Stimulated activated effector memory CD8-positive, alpha-beta T cell treated with anti-CD3 and anti-CD28 coated beads, Interleukin-12 subunit alpha, Interleukin-12 subunit beta, amount 100 ng/mL, for 72 hours (primary cell): ENCODE data around the gene MIB1.
A peak's percentile ranks its signal among the peaks of the same experiment; 100 is the strongest.
"Not testable (repeated sequence)": the region's sequence is repeated elsewhere in the genome, so short reads cannot be mapped to it uniquely, and the experiment has no call there.

Experiments used
- ATAC-seq: fragments of 150-1000 bp; cut with Tn5 transposase; 2 replicates; pipeline ENCODE4 v1.10.0; 2021
- DNase-seq, 2 donors: peaks; one replicate each; pipeline ENCODE4 v3.0.0; 2021 to 2022; ENCODE audit warnings: low spot score in 2 of 2
- H3K27ac Mint-ChIP-seq: one replicate; pipeline ENCODE4 v1.8.0; 2022; ENCODE audit warnings: mild to moderate bottlenecking, mixed read lengths
- H3K36me3 Mint-ChIP-seq: one replicate; pipeline ENCODE4 v1.8.0; 2022; ENCODE audit warnings: mild to moderate bottlenecking, mixed read lengths
- H3K4me1 Mint-ChIP-seq: one replicate; pipeline ENCODE4 v1.8.0; 2022; ENCODE audit warnings: mixed read lengths
- H3K4me3 Mint-ChIP-seq: one replicate; pipeline ENCODE4 v1.8.0; 2022; ENCODE audit warnings: mild to moderate bottlenecking, mixed read lengths
- H3K9me3 Mint-ChIP-seq: one replicate; pipeline ENCODE4 v1.8.0; 2022; ENCODE audit warnings: mixed read lengths

MIB1 gene

GRCh38 chr18:21763846-21764646 lies 23.5 kb downstream of the MIB1 start:
- DNase-seq (no peak), ATAC-seq (peak; percentile 37)
- H3K27ac Mint-ChIP-seq, result peak overlapping the region; percentile 73
- peaks cover 26% of the 10 kb centered on the region for H3K4me1 Mint-ChIP-seq
- H3K36me3 Mint-ChIP-seq, result peaks cover 38% of the 10 kb centered on the region
- H3K9me3 Mint-ChIP-seq, result no peaks in the 10 kb centered on the region
- H3K4me3 Mint-ChIP-seq, result no peak overlapping the region

GRCh38 chr18:21769206-21769605 lies 28.6 kb downstream of the MIB1 start:
- peak overlapping the region; percentile 32 for H3K27ac Mint-ChIP-seq
- no peaks in the 10 kb centered on the region for H3K9me3 Mint-ChIP-seq
- H3K36me3 Mint-ChIP-seq, result peaks cover 64% of the 10 kb centered on the region
- H3K4me1 Mint-ChIP-seq, result peaks cover 6% of the 10 kb centered on the region
- DNase-seq (no peak), ATAC-seq (no peak)
- no peak overlapping the region for H3K4me3 Mint-ChIP-seq

GRCh38 chr18:21774722-21775121 lies 34.1 kb downstream of the MIB1 start:
- DNase-seq (no peak), ATAC-seq (no peak)
- peaks cover 67% of the 10 kb centered on the region for H3K36me3 Mint-ChIP-seq
- H3K9me3 Mint-ChIP-seq, result no peaks in the 10 kb centered on the region
- H3K4me3 Mint-ChIP-seq, result no peak overlapping the region
- H3K27ac Mint-ChIP-seq, result no peak overlapping the region
- peaks cover 6% of the 10 kb centered on the region for H3K4me1 Mint-ChIP-seq

- DNase-seq, result no peak
- H3K36me3 Mint-ChIP-seq, result peaks cover 92% of the 10 kb centered on the region
- ATAC-seq, result peak; percentile 45
- no peak overlapping the region for H3K4me3 Mint-ChIP-seq
- H3K9me3 Mint-ChIP-seq, result no peaks in the 10 kb centered on the region
- H3K27ac Mint-ChIP-seq, result peak overlapping the region; percentile 9
- peaks cover 6% of the 10 kb centered on the region for H3K4me1 Mint-ChIP-seq
Observed at GRCh38 chr18:21777814-21778213, 37.2 kb downstream of the MIB1 start.

- H3K36me3 Mint-ChIP-seq, result peaks cover 91% of the 10 kb centered on the region
- peaks cover 16% of the 10 kb centered on the region for H3K9me3 Mint-ChIP-seq
- no peak overlapping the region for H3K4me3 Mint-ChIP-seq
- no peak for ATAC-seq
- H3K4me1 Mint-ChIP-seq, result peaks cover 14% of the 10 kb centered on the region
- no peak overlapping the region for H3K27ac Mint-ChIP-seq
- no peak for DNase-seq
Observed at GRCh38 chr18:21786526-21786925, 45.9 kb downstream of the MIB1 start.

- ATAC-seq, H3K27ac Mint-ChIP-seq, H3K9me3 Mint-ChIP-seq, DNase-seq, H3K4me1 Mint-ChIP-seq, H3K4me3 Mint-ChIP-seq: not testable (repeated sequence)
- H3K36me3 Mint-ChIP-seq, result peaks cover 76% of the 10 kb centered on the region
Observed at GRCh38 chr18:21796089-21796488, 55.5 kb downstream of the MIB1 start.

GRCh38 chr18:21798126-21798525 lies 57.5 kb downstream of the MIB1 start:
- Mint-ChIP-seq H3K4me1 (peaks cover 6% of the 10 kb centered on the region), H3K9me3 (no peaks in the 10 kb centered on the region), H3K36me3 (peaks cover 76% of the 10 kb centered on the region), H3K4me3 (no peak overlapping the region), H3K27ac (no peak overlapping the region)
- ATAC-seq (no peak), DNase-seq (no peak)

GRCh38 chr18:21799721-21800120 lies 59.1 kb downstream of the MIB1 start:
- Mint-ChIP-seq H3K27ac (no peak overlapping the region), H3K4me3 (no peak overlapping the region), H3K4me1 (peaks cover 6% of the 10 kb centered on the region), H3K36me3 (peaks cover 78% of the 10 kb centered on the region), H3K9me3 (no peaks in the 10 kb centered on the region)
- DNase-seq (no peak), ATAC-seq (no peak)

GRCh38 chr18:21803495-21803894 lies 62.9 kb downstream of the MIB1 start:
- H3K4me1 Mint-ChIP-seq, result peaks cover 6% of the 10 kb centered on the region
- DNase-seq (no peak), ATAC-seq (no peak)
- no peak overlapping the region for H3K4me3 Mint-ChIP-seq
- no peak overlapping the region for H3K27ac Mint-ChIP-seq
- H3K9me3 Mint-ChIP-seq, result no peaks in the 10 kb centered on the region
- peaks cover 90% of the 10 kb centered on the region for H3K36me3 Mint-ChIP-seq

GRCh38 chr18:21805771-21806366 lies 65.3 kb downstream of the MIB1 start:
- H3K4me1 Mint-ChIP-seq, result peaks cover 6% of the 10 kb centered on the region
- DNase-seq, result no peak
- H3K4me3 Mint-ChIP-seq, result no peak overlapping the region
- ATAC-seq, result no peak
- H3K36me3 Mint-ChIP-seq, result peaks cover 92% of the 10 kb centered on the region
- no peak overlapping the region for H3K27ac Mint-ChIP-seq
- no peaks in the 10 kb centered on the region for H3K9me3 Mint-ChIP-seq

- peaks cover 76% of the 10 kb centered on the region for H3K36me3 Mint-ChIP-seq
- H3K4me1 Mint-ChIP-seq, result peaks cover 5% of the 10 kb centered on the region
- H3K27ac Mint-ChIP-seq, result no peak overlapping the region
- H3K4me3 Mint-ChIP-seq, result no peak overlapping the region
- no peaks in the 10 kb centered on the region for H3K9me3 Mint-ChIP-seq
- ATAC-seq (no peak), DNase-seq (no peak)
Observed at GRCh38 chr18:21808185-21808584, 67.6 kb downstream of the MIB1 start.

GRCh38 chr18:21809725-21810124 lies 69.1 kb downstream of the MIB1 start:
- no peak overlapping the region for H3K4me3 Mint-ChIP-seq
- H3K4me1 Mint-ChIP-seq, result peaks cover 5% of the 10 kb centered on the region
- H3K9me3 Mint-ChIP-seq, result no peaks in the 10 kb centered on the region
- ATAC-seq (no peak), DNase-seq (no peak)
- H3K36me3 Mint-ChIP-seq, result peaks cover 72% of the 10 kb centered on the region
- H3K27ac Mint-ChIP-seq, result no peak overlapping the region

- DNase-seq (no peak), ATAC-seq (no peak)
- H3K4me3 Mint-ChIP-seq, result no peak overlapping the region
- H3K4me1 Mint-ChIP-seq, result peaks cover 5% of the 10 kb centered on the region
- no peak overlapping the region for H3K27ac Mint-ChIP-seq
- H3K9me3 Mint-ChIP-seq, result no peaks in the 10 kb centered on the region
- peaks cover 57% of the 10 kb centered on the region for H3K36me3 Mint-ChIP-seq
Observed at GRCh38 chr18:21815101-21815500, 74.5 kb downstream of the MIB1 start.

- DNase-seq (no peak), ATAC-seq (no peak)
- no peak overlapping the region for H3K27ac Mint-ChIP-seq
- no peaks in the 10 kb centered on the region for H3K9me3 Mint-ChIP-seq
- H3K4me3 Mint-ChIP-seq, result no peak overlapping the region
- H3K36me3 Mint-ChIP-seq, result peaks cover 73% of the 10 kb centered on the region
- no peaks in the 10 kb centered on the region for H3K4me1 Mint-ChIP-seq
Observed at GRCh38 chr18:21820033-21820810, 79.6 kb downstream of the MIB1 start.

- H3K36me3 Mint-ChIP-seq, result peaks cover 76% of the 10 kb centered on the region
- H3K27ac Mint-ChIP-seq, result no peak overlapping the region
- no peaks in the 10 kb centered on the region for H3K9me3 Mint-ChIP-seq
- H3K4me3 Mint-ChIP-seq, result no peak overlapping the region
- ATAC-seq (no peak), DNase-seq (no peak)
- H3K4me1 Mint-ChIP-seq, result no peaks in the 10 kb centered on the region
Observed at GRCh38 chr18:21820811-21821143, 80.2 kb downstream of the MIB1 start.

GRCh38 chr18:21823848-21824247 lies 83.3 kb downstream of the MIB1 start:
- Mint-ChIP-seq H3K4me3 (no peak overlapping the region), H3K36me3 (peaks cover 53% of the 10 kb centered on the region), H3K4me1 (no peaks in the 10 kb centered on the region), H3K9me3 (no peaks in the 10 kb centered on the region), H3K27ac (no peak overlapping the region)
- no peak for ATAC-seq
- no peak for DNase-seq
